SK-N-SH treated with all-trans-retinoic acid at 6 μM for 48 hours (cell line): Measurements from ENCODE around the gene VPS35.

ENCODE experiments used
- CSDC2 ChIP-seq: fragments of 250-450 bp; sonication (Bioruptor Pico); IDR thresholded peaks from 2 replicates; pipeline ENCODE4 v1.5.0; 2020; ENCODE audit warnings: mild to moderate bottlenecking, moderate library complexity
- CSRNP3 ChIP-seq: fragments of 250-450 bp; sonication (Bioruptor Pico); IDR thresholded peaks from 2 replicates; pipeline ENCODE4 v1.5.1; 2021; ENCODE audit warnings: mild to moderate bottlenecking, moderate library complexity
- OSR1 ChIP-seq: fragments of 250-450 bp; sonication (Bioruptor Pico); IDR thresholded peaks from 2 replicates; pipeline ENCODE4 v1.8.0; 2022; ENCODE audit warnings: moderate library complexity, mild to moderate bottlenecking, inconsistent platforms
- PATZ1 ChIP-seq: fragments of 250-450 bp; sonication (Bioruptor Pico); IDR thresholded peaks from 2 replicates; pipeline ENCODE4 v1.8.0; 2020; ENCODE audit warnings: mild to moderate bottlenecking, moderate library complexity, borderline replicate concordance
- SNAI2 ChIP-seq: fragments of 250-450 bp; sonication (Bioruptor Pico); IDR thresholded peaks from 2 replicates; pipeline ENCODE4 v1.5.0; 2020; ENCODE audit warnings: mild to moderate bottlenecking, moderate library complexity
- TCF4 ChIP-seq: fragments of 250-450 bp; sonication (Bioruptor Pico); IDR thresholded peaks from 2 replicates; pipeline ENCODE4 v1.8.0; 2021; ENCODE audit warnings: mild to moderate bottlenecking, moderate library complexity, borderline replicate concordance
- ZFP30 ChIP-seq: fragments of 450-650 bp; formaldehyde crosslinking; IDR thresholded peaks from 2 replicates; pipeline ENCODE4 v1.5.0; 2022; ENCODE audit warnings: mild to moderate bottlenecking, moderate library complexity
- ZNF565 ChIP-seq: fragments of 450-650 bp; formaldehyde crosslinking; conservative IDR thresholded peaks from 2 replicates; pipeline ENCODE4 v1.5.0; 2020; ENCODE audit warnings: low read depth, mild to moderate bottlenecking, moderate library complexity

GRCh38 chr16:46731691-46732555, 42.9 kb upstream of the VPS35 start:
- TF ChIP-seq TCF4 (CRISPR knock-in tag) (no peak), ZFP30 (CRISPR knock-in tag) (no peak), SNAI2 (no peak), CSRNP3 (CRISPR knock-in tag) (no peak), CSDC2 (CRISPR knock-in tag) (no peak), OSR1 (no peak), PATZ1 (CRISPR knock-in tag) (no peak), ZNF565 (no peak)
